Liver (tissue), 3 donors: Measurements from ENCODE around the gene WIPF1.

Source experiments
- TAF1 ChIP-seq: conservative IDR thresholded peaks from 2 replicates; pipeline ENCODE4 v1.6.1; 2016; ENCODE audit warnings: antibody characterized with exemption, mild to moderate bottlenecking
- YY1 ChIP-seq: IDR thresholded peaks from 2 replicates; pipeline ENCODE4 v1.6.1; 2016; ENCODE audit warnings: antibody characterized with exemption, mild to moderate bottlenecking
- TF ChIP-seq, protein P1 (sequence below): fragments of 150-350 bp; IDR thresholded peaks from 2 replicates; pipeline ENCODE4 v1.5.1; 2017; ENCODE audit warnings: improper control_type of control experiment, low read depth, low read length; ENCODE audit not compliant: missing input control
- donor health status: healthy.
- donor health status: healthy.

DNA sequence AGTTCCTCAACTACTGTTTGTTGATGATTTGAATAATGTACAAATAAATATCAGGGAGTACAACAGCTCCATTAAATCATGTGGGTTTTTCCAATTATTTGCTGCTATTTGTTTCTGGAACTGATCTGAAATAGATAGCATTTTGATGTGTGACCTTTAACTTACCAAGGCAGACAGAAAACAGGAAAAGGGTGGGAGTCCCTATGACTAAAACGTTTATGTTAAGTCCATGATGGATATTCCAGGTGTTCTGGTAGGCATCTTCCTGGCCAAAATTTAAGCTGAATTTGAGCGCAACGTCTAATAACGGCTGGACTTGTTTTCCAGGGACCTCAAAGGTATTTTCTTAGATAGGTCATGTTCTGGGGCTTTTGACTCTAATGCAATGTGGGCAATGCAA, 41.6 kb downstream of the WIPF1 start:
- TF ChIP-seq, protein P1, sequence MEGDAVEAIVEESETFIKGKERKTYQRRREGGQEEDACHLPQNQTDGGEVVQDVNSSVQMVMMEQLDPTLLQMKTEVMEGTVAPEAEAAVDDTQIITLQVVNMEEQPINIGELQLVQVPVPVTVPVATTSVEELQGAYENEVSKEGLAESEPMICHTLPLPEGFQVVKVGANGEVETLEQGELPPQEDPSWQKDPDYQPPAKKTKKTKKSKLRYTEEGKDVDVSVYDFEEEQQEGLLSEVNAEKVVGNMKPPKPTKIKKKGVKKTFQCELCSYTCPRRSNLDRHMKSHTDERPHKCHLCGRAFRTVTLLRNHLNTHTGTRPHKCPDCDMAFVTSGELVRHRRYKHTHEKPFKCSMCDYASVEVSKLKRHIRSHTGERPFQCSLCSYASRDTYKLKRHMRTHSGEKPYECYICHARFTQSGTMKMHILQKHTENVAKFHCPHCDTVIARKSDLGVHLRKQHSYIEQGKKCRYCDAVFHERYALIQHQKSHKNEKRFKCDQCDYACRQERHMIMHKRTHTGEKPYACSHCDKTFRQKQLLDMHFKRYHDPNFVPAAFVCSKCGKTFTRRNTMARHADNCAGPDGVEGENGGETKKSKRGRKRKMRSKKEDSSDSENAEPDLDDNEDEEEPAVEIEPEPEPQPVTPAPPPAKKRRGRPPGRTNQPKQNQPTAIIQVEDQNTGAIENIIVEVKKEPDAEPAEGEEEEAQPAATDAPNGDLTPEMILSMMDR = no peak
- TF ChIP-seq TAF1 (no peak), YY1 (no peak)
